ENCODE results near the gene PSMA5. TPM values are rescaled to one million over a fixed set of nuclear protein-coding genes. Genes with fewer than 3 reads are reported as not detected.

Gene PSMA5
- total and polyA plus RNA-seq, 2 of the 13 experiments (the other 11 are each of a cell fraction or from before 2014, with no cell fraction given): 140 to 169 TPM

- TF ChIP-seq KIAA2018 (CRISPR knock-in tag; IDR thresholded peaks at IDR 0.05; ENCODE audit: borderline replicate concordance) (no peak), ZNF75D (CRISPR knock-in tag; IDR thresholded peaks at IDR 0.05; ENCODE audit: borderline replicate concordance) (no peak), MTA3 (CRISPR knock-in tag; IDR thresholded peaks at IDR 0.05) (no peak), SNAI1 (CRISPR knock-in tag; IDR thresholded peaks at IDR 0.05; ENCODE audit: borderline replicate concordance) (no peak; the same call in 1 of the 2 replicates), ZNF841 (CRISPR knock-in tag; IDR thresholded peaks at IDR 0.05; ENCODE audit: borderline replicate concordance) (no peak), CREM (IDR thresholded peaks at IDR 0.05) (peak; percentile 80), CREM (CRISPR knock-in tag; IDR thresholded peaks at IDR 0.05) (no peak), ZNF790 (CRISPR knock-in tag; IDR thresholded peaks at IDR 0.05; ENCODE audit: borderline replicate concordance) (no peak), SCMH1 (CRISPR knock-in tag; IDR thresholded peaks at IDR 0.05; ENCODE audit: borderline replicate concordance) (no peak), ZNF3 (CRISPR knock-in tag; IDR thresholded peaks at IDR 0.05) (no peak), HNF4G (IDR thresholded peaks at IDR 0.05; ENCODE audit: borderline replicate concordance, low read depth, low read length) (peak; percentile 94), HNF4G (CRISPR knock-in tag; IDR thresholded peaks at IDR 0.05; ENCODE audit: borderline replicate concordance, low read depth) (peak; percentile 47), ONECUT2 (CRISPR knock-in tag; IDR thresholded peaks at IDR 0.05) (no peak), MEIS1 (CRISPR knock-in tag; IDR thresholded peaks at IDR 0.05; ENCODE audit: borderline replicate concordance) (no peak), PCBP2 (optimal IDR thresholded peaks at IDR 0.05; ENCODE audit: low read depth, low read length, poor library complexity, severe bottlenecking) (no peak), ZKSCAN5 (CRISPR knock-in tag; IDR thresholded peaks at IDR 0.05) (no peak), U2AF1 (optimal IDR thresholded peaks at IDR 0.05; ENCODE audit: low read depth, low read length) (peak; percentile 34)
- TF ChIP-seq, protein P1, sequence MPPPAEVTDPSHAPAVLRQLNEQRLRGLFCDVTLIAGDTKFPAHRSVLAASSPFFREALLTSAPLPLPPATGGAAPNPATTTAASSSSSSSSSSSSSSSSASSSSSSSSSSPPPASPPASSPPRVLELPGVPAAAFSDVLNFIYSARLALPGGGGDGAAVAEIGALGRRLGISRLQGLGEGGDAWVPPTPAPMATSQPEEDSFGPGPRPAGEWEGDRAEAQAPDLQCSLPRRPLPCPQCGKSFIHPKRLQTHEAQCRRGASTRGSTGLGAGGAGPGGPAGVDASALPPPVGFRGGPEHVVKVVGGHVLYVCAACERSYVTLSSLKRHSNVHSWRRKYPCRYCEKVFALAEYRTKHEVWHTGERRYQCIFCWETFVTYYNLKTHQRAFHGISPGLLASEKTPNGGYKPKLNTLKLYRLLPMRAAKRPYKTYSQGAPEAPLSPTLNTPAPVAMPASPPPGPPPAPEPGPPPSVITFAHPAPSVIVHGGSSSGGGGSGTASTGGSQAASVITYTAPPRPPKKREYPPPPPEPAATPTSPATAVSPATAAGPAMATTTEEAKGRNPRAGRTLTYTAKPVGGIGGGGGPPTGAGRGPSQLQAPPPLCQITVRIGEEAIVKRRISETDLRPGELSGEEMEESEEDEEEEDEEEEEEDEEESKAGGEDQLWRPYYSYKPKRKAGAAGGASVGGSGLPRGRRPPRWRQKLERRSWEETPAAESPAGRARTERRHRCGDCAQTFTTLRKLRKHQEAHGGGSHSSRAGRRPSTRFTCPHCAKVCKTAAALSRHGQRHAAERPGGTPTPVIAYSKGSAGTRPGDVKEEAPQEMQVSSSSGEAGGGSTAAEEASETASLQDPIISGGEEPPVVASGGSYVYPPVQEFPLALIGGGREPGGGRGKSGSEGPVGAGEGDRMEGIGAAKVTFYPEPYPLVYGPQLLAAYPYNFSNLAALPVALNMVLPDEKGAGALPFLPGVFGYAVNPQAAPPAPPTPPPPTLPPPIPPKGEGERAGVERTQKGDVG (CRISPR knock-in tag; IDR thresholded peaks at IDR 0.05; ENCODE audit: borderline replicate concordance): peak; percentile 27; the same call in 1 of the 2 replicates
Observed at GRCh38 chr1:109426281-109427170, at the start of gene PSMA5 (continued).
